ENCODE results near the gene TIE1. TPM values are rescaled to one million over a fixed set of nuclear protein-coding genes. Genes with fewer than 3 reads are reported as not detected.

Gene TIE1
- total RNA-seq, 2 donors from 2014 or later = 5.1 to 7.6 TPM

- H3K9ac ChIP-seq (ENCODE audit: low read depth in 2 of 2, low read length in 2 of 2) = no peak overlapping the region
- H3K27me3 ChIP-seq = no peaks in the 10 kb centered on the region
- peaks cover 5% of the 10 kb centered on the region for H3K4me1 ChIP-seq
- no peaks in the 10 kb centered on the region for H3K9me3 ChIP-seq
- H3K27ac ChIP-seq = peak overlapping the region; percentile 98
- intact Hi-C loops (cut with DNase I) = no loop called here
- TF ChIP-seq, protein P1, sequence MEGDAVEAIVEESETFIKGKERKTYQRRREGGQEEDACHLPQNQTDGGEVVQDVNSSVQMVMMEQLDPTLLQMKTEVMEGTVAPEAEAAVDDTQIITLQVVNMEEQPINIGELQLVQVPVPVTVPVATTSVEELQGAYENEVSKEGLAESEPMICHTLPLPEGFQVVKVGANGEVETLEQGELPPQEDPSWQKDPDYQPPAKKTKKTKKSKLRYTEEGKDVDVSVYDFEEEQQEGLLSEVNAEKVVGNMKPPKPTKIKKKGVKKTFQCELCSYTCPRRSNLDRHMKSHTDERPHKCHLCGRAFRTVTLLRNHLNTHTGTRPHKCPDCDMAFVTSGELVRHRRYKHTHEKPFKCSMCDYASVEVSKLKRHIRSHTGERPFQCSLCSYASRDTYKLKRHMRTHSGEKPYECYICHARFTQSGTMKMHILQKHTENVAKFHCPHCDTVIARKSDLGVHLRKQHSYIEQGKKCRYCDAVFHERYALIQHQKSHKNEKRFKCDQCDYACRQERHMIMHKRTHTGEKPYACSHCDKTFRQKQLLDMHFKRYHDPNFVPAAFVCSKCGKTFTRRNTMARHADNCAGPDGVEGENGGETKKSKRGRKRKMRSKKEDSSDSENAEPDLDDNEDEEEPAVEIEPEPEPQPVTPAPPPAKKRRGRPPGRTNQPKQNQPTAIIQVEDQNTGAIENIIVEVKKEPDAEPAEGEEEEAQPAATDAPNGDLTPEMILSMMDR (IDR thresholded peaks at IDR 0.05) = no peak
- no peak overlapping the region for H3K4me3 ChIP-seq
- H3K36me3 ChIP-seq = no peaks in the 10 kb centered on the region
- DNase-seq = no peak
Measured at GRCh38 chr1:43357251-43357650, 56.5 kb downstream of the TIE1 start.

DNA sequence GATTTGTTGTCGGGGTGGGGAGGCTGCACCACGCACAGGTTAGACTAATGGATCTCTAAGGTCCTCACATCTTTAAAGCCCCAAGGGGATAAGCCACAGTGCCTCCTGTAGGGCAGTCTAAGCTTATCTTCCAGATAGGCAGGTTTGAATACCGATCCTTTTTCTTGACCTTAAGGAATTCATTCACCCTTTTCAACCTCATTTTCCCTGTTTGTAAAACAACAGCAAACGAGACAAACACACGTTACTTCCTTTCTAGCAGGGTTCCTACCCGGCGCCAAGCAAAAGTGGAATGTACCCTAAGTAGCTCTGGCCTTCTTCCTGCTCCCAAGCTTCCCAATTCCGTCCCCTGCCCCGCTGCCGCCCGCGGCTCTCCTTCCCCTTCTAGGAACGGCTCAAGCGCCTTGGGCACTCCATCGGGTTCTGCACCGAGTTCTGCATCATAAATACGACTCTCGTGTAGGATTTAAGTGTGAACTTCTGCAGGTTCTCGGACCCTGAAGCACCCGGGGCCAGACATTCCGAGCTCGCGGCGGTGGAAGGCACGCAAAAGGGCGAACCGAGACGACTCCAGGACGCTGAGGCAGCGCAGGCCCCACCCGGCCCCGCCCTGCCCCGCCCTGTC lies 57.5 kb downstream of the TIE1 start:
- peak; percentile 65 for DNase-seq
- TF ChIP-seq, protein P1 (IDR thresholded peaks at IDR 0.05) = peak; percentile 43
- intact Hi-C loops (cut with DNase I) = no loop called here
- Histone ChIP-seq H3K4me3 (peak overlapping the region; percentile 65), H3K9ac (ENCODE audit: low read depth in 2 of 2, low read length in 2 of 2) (peak overlapping the region; percentile 87 to 97), H3K36me3 (peaks cover 9% of the 10 kb centered on the region), H3K27ac (peak overlapping the region; percentile 98), H3K9me3 (no peaks in the 10 kb centered on the region), H3K4me1 (peaks cover 5% of the 10 kb centered on the region), H3K27me3 (no peaks in the 10 kb centered on the region)

- peaks cover 15% of the 10 kb centered on the region for H3K36me3 ChIP-seq
- no peaks in the 10 kb centered on the region for H3K27me3 ChIP-seq
- peak within 1 kb of the TSS; percentile 65 for H3K4me3 ChIP-seq
- peak within 1 kb of the TSS; percentile 87 to 97 for H3K9ac ChIP-seq (ENCODE audit: low read depth in 2 of 2, low read length in 2 of 2)
- TF ChIP-seq, protein P1 (IDR thresholded peaks at IDR 0.05) = no peak
- no peaks in the 10 kb centered on the region for H3K9me3 ChIP-seq
- H3K27ac ChIP-seq = peak within 1 kb of the TSS; percentile 98
- intact Hi-C loops (cut with DNase I) = no loop called here
- H3K4me1 ChIP-seq = peaks cover 5% of the 10 kb centered on the region
- peak; percentile 100 for DNase-seq
Measured at GRCh38 chr1:43358746-43359693, 58.2 kb downstream of the TIE1 start, which contains the start of gene CDC20. Gene CDC20 (plus strand): TSS chr1:43358981. CDS start chr1:43359216, 235 bp downstream.

DNA sequence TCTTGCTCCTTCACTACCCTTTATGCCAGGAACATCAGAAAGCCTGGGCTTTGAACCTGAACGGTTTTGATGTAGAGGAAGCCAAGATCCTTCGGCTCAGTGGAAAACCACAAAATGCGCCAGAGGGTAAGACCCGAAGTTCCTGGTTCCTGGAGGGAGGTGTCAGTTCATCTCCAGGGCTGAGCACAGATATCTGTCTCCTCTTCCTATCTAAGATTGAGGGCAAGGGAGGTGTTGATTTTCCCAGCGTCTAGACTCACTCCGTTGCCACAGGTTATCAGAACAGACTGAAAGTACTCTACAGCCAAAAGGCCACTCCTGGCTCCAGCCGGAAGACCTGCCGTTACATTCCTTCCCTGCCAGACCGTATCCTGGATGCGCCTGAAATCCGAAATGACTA lies 58.9 kb downstream of the TIE1 start:
- H3K36me3 ChIP-seq = peaks cover 20% of the 10 kb centered on the region
- DNase-seq = no peak
- H3K27me3 ChIP-seq = no peaks in the 10 kb centered on the region
- peaks cover 5% of the 10 kb centered on the region for H3K4me1 ChIP-seq
- intact Hi-C loops (cut with DNase I) = no loop called here
- H3K27ac ChIP-seq = no peak overlapping the region
- TF ChIP-seq, protein P1 (IDR thresholded peaks at IDR 0.05) = no peak
- H3K9me3 ChIP-seq = no peaks in the 10 kb centered on the region
- H3K9ac ChIP-seq (ENCODE audit: low read depth in 2 of 2, low read length in 2 of 2) = peak overlapping the region; percentile 8 to 46
- H3K4me3 ChIP-seq = peak overlapping the region; percentile 65

DNA sequence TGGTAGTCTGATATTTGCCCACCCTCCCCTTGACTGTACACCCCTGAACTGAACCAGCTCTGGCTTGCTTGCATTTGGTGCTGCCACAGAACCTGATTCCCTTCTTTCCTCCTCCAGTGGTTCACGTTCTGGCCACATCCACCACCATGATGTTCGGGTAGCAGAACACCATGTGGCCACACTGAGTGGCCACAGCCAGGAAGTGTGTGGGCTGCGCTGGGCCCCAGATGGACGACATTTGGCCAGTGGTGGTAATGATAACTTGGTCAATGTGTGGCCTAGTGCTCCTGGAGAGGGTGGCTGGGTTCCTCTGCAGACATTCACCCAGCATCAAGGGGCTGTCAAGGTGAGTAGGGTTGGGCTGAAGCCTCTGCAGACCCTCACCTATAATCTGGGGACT lies 59.8 kb downstream of the TIE1 start:
- Histone ChIP-seq H3K9me3 (no peaks in the 10 kb centered on the region), H3K9ac (ENCODE audit: low read depth in 2 of 2, low read length in 2 of 2) (peak overlapping the region in 1 of 2 donors; percentile 34), H3K4me3 (no peak overlapping the region), H3K4me1 (peaks cover 10% of the 10 kb centered on the region), H3K27ac (no peak overlapping the region), H3K27me3 (no peaks in the 10 kb centered on the region), H3K36me3 (peaks cover 25% of the 10 kb centered on the region)
- no peak for DNase-seq
- TF ChIP-seq, protein P1 (IDR thresholded peaks at IDR 0.05) = no peak
- intact Hi-C loops (cut with DNase I) = no loop called here

Data from colonic mucosa (tissue), 4 donors.